Measurements from ENCODE around the gene CDH4. TPM values are rescaled to one million over a fixed set of nuclear protein-coding genes. Genes with fewer than 3 reads are reported as not detected.

The CDH4 gene
- total RNA-seq, 2 donors from 2014 or later = not detected

- Mint-ChIP-seq H3K4me3 (no peak overlapping the region), H3K27me3 (peaks cover 10 to 14% of the 10 kb centered on the region in 2 donors), H3K9me3 (no peaks in the 10 kb centered on the region), H3K4me1 (ENCODE audit: low read depth in 2 of 2) (no peaks in the 10 kb centered on the region), H3K36me3 (no peaks in the 10 kb centered on the region), H3K27ac (no peak overlapping the region)
- no peak for ATAC-seq
- no peak for DNase-seq (ENCODE audit: low spot score)
Measured at GRCh38 chr20:61950641-61951071, 698.6 kb downstream of the CDH4 start.

DNA sequence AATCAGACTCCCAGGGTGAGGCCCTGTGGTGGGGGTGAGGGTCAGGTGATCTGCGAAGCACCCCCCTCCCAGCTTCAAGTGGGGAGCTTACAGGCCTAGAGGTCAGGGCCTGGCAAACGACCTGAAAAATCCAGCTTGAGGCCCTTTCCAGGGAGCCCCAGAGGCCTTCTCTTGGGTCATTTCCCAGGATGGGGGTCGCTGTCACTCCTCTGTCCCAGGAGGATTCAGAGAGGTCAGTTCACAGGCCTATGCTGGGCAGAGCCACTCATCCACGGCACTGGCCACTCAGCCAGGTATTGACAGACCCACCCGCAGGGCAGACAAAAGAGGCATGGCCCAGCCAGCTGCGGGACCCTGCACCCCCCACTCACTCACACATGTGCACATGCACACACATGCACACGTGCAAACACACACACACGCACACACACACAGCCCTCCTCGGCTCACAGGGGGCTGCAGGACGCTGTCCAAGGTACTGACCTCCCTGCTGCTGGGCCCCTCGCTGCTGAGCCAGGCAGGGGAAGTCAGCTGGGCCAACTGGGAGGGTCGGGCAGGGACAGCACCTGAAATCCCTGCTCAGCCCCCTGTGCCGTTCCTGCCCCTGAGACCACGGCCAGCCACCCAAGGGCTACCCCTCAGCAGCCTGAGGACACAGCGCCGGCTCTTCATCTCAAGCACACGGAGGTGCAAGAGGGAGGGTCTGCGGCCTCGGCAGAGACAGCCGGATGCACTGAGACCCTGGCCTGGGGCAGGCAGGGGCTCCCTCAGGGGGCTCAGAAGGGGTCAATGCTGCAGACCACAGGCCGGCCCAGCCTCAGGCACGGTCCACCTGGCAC lies 699.9 kb downstream of the CDH4 start:
- H3K4me1 Mint-ChIP-seq (ENCODE audit: low read depth in 2 of 2) = no peaks in the 10 kb centered on the region
- H3K27ac Mint-ChIP-seq = no peak overlapping the region
- H3K36me3 Mint-ChIP-seq = no peaks in the 10 kb centered on the region
- DNase-seq (ENCODE audit: low spot score) (no peak), ATAC-seq (no peak)
- no peaks in the 10 kb centered on the region for H3K9me3 Mint-ChIP-seq
- no peak overlapping the region for H3K4me3 Mint-ChIP-seq
- H3K27me3 Mint-ChIP-seq = peaks cover 14 to 20% of the 10 kb centered on the region in 2 donors

DNA sequence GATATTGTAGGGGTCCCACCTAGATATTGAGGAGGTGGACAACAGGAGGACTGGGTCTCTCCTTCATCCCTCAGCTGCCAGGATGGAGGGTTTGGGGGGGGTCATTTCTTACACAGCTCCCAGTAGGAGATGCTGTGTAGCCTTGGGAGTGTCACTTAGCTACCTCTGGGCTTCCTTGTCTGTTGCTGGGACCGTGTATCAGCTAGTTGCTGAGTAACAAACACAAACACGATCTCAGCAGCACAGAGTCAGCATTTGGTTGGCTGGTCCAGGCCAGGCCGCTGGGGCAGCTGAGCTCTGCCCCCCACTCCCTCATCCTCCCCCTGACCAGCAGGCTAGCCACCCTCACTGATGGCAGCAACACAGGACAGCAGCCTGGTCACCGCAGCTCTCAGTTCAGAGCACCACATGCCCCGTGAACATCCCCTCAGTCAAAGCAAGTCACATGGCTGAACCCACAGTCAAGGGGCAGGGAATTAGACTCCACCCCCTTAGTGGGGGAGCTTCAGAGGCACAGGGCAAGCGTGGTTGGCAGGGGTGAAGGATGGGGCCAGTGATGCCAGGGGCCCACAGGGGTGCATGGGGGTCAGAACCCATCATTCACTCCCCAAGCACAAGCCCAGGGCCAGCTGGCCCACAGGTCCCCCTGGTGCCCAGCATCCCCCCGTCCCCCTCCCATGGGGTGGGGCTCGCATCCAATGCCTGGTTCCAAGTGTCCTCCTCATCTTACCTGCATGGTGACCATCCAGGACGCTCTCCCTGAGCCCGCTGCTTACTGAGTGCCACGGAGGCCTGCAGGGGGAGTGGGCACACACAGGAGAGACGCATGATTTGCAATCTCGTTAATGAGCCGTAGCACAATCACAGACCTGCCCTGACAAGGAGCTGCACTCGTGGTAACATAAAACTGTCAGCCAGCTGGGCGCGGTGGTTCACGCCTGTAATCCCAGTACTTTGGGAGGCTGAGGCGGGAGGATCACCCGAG lies 701.3 kb downstream of the CDH4 start:
- ATAC-seq (peak in 1 of 2 donors; percentile 25), DNase-seq (ENCODE audit: low spot score) (no peak)
- Mint-ChIP-seq H3K27ac (no peak overlapping the region), H3K36me3 (no peaks in the 10 kb centered on the region), H3K4me3 (no peak overlapping the region), H3K4me1 (ENCODE audit: low read depth in 2 of 2) (no peaks in the 10 kb centered on the region), H3K27me3 (peaks cover 19 to 20% of the 10 kb centered on the region in 2 donors), H3K9me3 (no peaks in the 10 kb centered on the region)

DNA sequence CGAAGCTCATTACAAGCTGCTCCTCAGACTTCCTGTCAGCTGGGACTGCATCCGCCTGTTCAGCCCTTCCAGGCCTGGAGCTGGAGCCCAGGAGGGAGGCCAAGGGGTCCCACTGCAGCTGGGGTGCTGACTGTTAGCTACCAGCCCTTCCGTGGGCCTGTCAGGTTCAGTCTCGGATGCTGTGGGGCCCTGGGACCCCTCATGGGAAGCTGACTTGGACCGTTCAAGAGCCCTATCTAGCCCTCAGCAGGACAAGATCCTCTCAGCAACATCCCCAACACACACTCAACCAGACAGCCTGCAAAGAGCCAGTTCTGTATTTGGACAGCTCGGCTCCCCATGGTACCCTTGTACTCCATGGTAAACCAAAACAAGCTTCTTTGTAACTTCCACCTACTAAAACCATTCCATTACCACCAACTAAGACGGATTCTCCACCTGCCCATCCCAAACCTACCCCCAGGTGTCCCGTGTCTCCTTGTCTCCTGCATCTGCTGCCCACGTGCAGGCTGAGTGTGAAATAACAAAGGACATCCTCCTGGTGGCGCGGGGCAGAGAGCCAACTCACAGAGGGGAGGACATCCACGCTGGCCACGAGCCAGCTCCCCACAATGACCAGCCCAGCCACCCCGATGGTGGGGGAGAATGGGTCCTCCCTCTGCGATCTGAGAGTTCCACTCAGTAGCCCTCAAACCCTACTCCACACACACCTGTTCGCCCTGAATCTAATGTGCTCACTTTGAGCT lies 702.4 kb downstream of the CDH4 start:
- H3K36me3 Mint-ChIP-seq = no peaks in the 10 kb centered on the region
- DNase-seq (ENCODE audit: low spot score) (no peak), ATAC-seq (no peak)
- H3K27ac Mint-ChIP-seq = no peak overlapping the region
- no peak overlapping the region for H3K4me3 Mint-ChIP-seq
- no peaks in the 10 kb centered on the region for H3K4me1 Mint-ChIP-seq (ENCODE audit: low read depth in 2 of 2)
- peaks cover 19 to 20% of the 10 kb centered on the region in 2 donors for H3K27me3 Mint-ChIP-seq
- no peaks in the 10 kb centered on the region for H3K9me3 Mint-ChIP-seq

- peaks cover 19 to 20% of the 10 kb centered on the region in 2 donors for H3K27me3 Mint-ChIP-seq
- no peak overlapping the region for H3K27ac Mint-ChIP-seq
- H3K9me3 Mint-ChIP-seq = no peaks in the 10 kb centered on the region
- no peak for ATAC-seq
- H3K36me3 Mint-ChIP-seq = no peaks in the 10 kb centered on the region
- no peaks in the 10 kb centered on the region for H3K4me1 Mint-ChIP-seq (ENCODE audit: low read depth in 2 of 2)
- no peak for DNase-seq (ENCODE audit: low spot score)
- no peak overlapping the region for H3K4me3 Mint-ChIP-seq
Measured at GRCh38 chr20:61955668-61956395, 703.8 kb downstream of the CDH4 start.

GRCh38 chr20:61956396-61957342 lies 704.6 kb downstream of the CDH4 start:
- no peak for ATAC-seq
- Mint-ChIP-seq H3K4me1 (ENCODE audit: low read depth in 2 of 2) (no peaks in the 10 kb centered on the region), H3K36me3 (no peaks in the 10 kb centered on the region), H3K27ac (no peak overlapping the region), H3K4me3 (no peak overlapping the region), H3K27me3 (peaks cover 19 to 20% of the 10 kb centered on the region in 2 donors), H3K9me3 (no peaks in the 10 kb centered on the region)
- DNase-seq (ENCODE audit: low spot score) = no peak

DNA sequence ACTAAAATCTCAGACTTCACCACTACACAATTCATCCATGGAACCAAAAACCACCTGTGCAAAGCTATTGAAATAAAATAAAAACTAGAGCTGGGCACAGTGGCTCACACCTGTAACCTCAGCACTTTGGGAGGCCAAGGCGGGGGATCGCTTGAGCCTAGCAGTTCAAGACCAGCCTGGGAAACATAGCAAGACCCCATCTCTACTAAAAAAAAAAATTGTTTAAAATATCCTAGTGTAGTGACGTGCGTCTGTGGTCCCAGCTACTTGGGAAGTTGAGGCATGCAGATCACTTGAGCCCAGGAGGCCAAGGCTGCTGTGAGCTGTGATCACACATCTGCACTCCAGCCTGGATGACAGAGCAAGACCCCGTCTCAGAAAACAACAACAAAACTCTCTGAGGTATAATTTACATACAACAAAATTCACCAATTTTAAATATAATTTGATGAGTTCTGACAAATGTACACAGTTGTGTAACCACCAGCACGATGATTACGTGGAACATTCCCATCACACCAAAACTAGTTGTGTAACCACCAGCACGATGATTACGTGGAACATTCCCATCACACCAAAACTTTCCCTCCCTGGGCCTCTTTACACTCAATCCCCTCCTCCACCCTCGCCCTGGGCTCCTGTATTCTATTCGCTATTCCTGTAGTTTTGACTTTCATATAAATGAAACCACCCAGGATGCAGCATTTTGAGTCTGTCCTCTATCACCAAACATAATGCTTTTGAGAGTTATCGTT lies 706.1 kb downstream of the CDH4 start:
- DNase-seq (ENCODE audit: low spot score) = no peak
- Mint-ChIP-seq H3K27me3 (peaks cover 18 to 20% of the 10 kb centered on the region in 2 donors), H3K36me3 (no peaks in the 10 kb centered on the region), H3K27ac (no peak overlapping the region), H3K9me3 (no peaks in the 10 kb centered on the region), H3K4me3 (no peak overlapping the region), H3K4me1 (ENCODE audit: low read depth in 2 of 2) (no peaks in the 10 kb centered on the region)
- no peak for ATAC-seq

GRCh38 chr20:61958773-61959700 lies 707.0 kb downstream of the CDH4 start:
- Mint-ChIP-seq H3K4me3 (no peak overlapping the region), H3K27me3 (peaks cover 20% of the 10 kb centered on the region in 2 donors), H3K36me3 (no peaks in the 10 kb centered on the region), H3K4me1 (ENCODE audit: low read depth in 2 of 2) (no peaks in the 10 kb centered on the region), H3K27ac (no peak overlapping the region), H3K9me3 (no peaks in the 10 kb centered on the region)
- ATAC-seq (no peak), DNase-seq (ENCODE audit: low spot score) (no peak)

DNA sequence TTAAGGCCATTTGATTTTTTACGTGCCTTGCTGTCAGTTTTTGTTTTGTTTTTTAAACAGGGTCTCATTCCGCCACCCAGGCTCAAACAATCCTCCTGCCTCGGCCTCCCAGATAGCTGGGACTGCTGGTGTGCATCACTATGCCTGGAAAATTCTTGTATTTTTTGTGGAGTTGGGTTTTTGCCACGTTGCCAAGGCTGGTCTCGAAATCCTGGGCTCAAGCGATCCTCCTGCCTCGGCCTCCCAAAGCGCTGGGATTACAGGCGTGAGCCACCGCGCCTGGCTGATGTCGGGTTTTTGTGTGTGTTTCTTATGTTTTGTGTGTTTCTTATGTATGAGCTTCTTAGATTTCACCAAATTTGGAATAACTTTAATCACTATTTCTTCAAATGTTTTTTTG lies 708.8 kb downstream of the CDH4 start:
- no peaks in the 10 kb centered on the region for H3K36me3 Mint-ChIP-seq
- no peak for DNase-seq (ENCODE audit: low spot score)
- H3K4me3 Mint-ChIP-seq = no peak overlapping the region
- H3K4me1 Mint-ChIP-seq (ENCODE audit: low read depth in 2 of 2) = no peaks in the 10 kb centered on the region
- H3K27me3 Mint-ChIP-seq = peaks cover 4 to 15% of the 10 kb centered on the region in 2 donors
- H3K9me3 Mint-ChIP-seq = no peaks in the 10 kb centered on the region
- no peak overlapping the region for H3K27ac Mint-ChIP-seq
- ATAC-seq = no peak

DNA sequence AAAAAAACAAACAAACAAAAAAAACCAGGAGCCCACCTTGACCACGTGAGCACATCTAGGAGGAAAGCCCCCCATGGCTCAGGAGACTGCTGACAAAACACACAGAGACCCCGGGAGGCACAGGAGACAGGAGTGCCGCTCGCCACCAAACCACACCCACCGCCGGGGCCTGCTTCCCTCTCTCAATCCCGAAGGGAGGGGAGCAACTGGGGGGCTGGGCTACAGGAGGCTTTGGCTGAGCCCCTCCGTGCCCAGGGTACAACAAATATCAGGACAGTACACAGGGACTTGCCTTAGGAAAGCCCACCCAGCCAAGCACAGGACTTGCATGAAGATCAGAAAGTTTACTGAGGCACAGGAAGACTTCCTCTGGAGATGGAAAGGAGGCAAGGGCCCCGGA lies 711.1 kb downstream of the CDH4 start:
- H3K4me1 Mint-ChIP-seq (ENCODE audit: low read depth in 2 of 2) = no peaks in the 10 kb centered on the region
- H3K27ac Mint-ChIP-seq = no peak overlapping the region
- DNase-seq (ENCODE audit: low spot score) (no peak), ATAC-seq (no peak)
- H3K9me3 Mint-ChIP-seq = no peaks in the 10 kb centered on the region
- H3K27me3 Mint-ChIP-seq = peaks cover 0 to 11% of the 10 kb centered on the region in 2 donors
- H3K36me3 Mint-ChIP-seq = no peaks in the 10 kb centered on the region
- H3K4me3 Mint-ChIP-seq = no peak overlapping the region

Measured in natural killer cell treated with Interleukin-12 subunit alpha and Interleukin-12 subunit beta and Interleukin-15 and Interleukin-18, amount 100 ng/mL, for 72 hours (primary cell).